Hematopoietic multipotent progenitor cell treated with erythropoietin and hydrocortisone succinate and interleukin-3 and kit ligand, for 8 days (in vitro differentiated cells): ENCODE data around the gene SCAF4.
"Not testable (repeated sequence)": the region's sequence is repeated elsewhere in the genome, so short reads cannot be mapped to it uniquely, and the experiment has no call there.

Source experiments
- DNase-seq: peaks from one replicate; pipeline ENCODE4 v3.0.0-alpha.2; 2015

Gene SCAF4

DNA sequence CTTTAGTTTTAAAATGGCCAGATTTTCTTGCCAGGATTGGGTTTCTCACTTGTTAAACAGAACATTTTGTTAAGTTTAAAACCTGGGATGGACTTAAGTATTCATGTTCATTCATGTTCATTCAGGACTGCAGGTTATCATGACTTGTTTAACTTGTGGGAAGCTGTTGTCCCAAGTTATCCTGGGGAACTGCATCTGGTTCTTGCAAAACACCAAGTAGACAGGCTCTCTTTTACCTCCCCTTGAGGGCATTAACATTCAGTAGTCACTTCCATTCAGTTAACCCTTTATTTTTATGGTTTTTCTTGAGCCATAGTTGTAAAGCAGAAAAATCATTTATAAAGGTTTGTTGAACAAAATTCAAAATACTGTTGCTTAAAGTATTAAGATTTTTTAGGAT lies 64.3 kb downstream of the SCAF4 start:
- no peak for DNase-seq

DNA sequence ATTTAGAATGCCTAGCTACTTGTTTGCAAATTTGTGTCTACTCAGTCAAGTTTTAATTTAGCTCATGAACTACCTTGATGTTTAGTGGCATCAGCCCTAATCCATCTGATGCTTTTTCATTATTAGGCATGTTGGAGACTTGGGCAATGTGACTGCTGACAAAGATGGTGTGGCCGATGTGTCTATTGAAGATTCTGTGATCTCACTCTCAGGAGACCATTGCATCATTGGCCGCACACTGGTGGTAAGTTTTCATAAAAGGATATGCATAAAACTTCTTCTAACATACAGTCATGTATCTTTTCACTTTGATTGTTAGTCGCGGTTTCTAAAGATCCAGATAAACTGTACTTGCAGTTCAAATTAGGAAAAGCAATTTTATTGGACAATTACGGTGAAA lies 64.8 kb downstream of the SCAF4 start:
- no peak for DNase-seq

DNA sequence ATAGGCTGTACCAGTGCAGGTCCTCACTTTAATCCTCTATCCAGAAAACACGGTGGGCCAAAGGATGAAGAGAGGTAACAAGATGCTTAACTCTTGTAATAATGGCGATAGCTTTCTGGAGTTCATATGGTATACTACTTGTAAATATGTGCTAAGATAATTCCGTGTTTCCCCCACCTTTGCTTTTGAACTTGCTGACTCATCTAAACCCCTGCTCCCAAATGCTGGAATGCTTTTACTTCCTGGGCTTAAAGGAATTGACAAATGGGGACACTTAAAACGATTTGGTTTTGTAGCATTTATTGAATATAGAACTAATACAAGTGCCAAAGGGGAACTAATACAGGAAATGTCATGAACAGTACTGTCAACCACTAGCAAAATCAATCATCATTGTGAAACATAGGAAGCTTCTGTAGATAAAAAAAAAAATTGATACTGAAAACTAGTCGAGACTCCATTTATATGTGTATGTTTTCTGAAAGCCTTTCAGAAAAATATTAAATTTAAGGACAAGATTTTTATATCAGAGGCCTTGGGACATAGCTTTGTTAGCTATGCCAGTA lies 65.4 kb downstream of the SCAF4 start:
- DNase-seq: no peak

DNA sequence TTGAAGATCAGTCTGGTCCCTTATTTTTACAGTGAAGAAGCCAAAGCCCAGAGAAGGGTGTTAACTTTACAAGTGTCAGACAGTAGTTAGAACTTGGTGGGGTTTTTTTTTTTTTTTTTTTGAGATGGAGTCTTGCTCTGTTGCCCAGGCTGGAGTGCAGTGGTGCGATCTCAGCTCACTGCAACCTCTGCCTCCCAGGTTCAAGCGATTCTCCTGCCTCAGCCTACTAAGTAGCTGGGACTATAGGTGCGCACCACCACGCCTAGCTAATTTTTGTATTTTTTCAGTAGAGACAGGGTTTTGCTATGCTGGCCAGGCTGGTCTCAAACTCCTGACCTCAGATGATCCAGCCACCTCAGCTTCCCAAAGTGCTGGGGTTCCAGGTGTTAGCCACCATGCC lies 66.0 kb downstream of the SCAF4 start:
- DNase-seq: not testable (repeated sequence)

DNA sequence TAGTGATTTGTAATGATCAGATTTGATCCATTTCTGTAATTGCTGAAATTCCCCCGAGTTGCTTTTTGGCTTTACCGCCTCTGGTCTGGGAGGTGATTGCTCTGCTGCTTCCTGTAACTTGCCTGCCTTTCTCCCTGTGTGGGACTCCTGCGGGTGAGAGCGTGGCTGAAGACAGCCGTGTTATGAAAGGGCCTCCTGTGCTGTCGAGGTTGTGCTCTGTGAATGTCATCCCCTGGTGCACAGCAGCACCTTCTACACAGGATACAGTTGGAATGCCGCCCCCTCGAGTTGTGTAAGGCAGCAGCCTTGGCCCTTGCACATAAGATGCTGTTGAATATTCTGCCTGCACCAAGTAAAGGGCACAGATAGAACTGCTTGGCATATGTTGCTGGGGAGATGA lies 66.5 kb downstream of the SCAF4 start:
- DNase-seq: no peak

DNA sequence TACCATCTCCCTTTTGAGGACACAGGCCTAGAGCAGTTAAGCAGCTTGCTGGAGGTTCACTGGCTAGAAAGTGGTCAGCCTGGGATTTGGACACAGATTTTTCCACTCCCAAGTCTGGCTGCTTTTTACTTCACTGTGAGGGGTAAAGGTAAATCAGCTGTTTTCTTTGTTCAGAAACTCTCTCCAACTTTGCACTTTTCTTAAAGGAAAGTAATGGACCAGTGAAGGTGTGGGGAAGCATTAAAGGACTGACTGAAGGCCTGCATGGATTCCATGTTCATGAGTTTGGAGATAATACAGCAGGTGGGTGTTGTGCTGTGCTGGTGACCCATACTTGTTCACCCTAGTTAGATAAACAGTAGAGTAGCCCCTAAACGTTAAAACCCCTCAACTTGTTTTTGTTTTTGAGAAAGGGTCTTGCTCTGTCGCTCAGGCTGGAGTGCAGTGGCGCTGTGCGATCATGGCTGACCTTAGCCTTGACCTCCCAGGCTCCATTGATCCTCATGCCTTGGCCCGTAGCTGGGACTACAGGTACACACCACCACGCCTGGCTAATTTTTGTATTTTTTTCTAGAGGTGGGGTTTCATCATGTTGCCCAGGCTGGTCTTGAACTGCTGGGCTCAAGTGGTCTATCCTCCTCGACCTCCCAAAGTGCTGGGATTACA lies 68.2 kb downstream of the SCAF4 start:
- no peak for DNase-seq

DNA sequence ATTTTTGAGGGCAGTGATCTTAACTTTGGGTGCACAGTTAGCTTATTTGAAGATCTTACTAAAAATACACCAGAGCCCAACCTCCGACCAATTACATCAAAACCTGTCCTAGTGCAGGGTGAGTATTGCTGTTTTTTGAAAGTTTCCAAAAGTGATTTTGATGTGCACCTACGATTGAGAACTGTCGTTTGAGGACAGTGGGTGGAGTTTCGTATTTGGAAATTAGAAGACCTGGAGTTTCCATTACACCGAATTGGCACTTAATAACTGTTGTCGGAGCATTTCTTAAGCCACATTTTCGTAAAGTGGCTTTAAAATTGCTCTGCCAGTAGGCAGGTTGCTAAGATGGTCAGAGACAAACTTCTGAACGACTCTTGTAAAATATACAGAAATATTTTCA lies 71.3 kb downstream of the SCAF4 start:
- peak; percentile 27 for DNase-seq

DNA sequence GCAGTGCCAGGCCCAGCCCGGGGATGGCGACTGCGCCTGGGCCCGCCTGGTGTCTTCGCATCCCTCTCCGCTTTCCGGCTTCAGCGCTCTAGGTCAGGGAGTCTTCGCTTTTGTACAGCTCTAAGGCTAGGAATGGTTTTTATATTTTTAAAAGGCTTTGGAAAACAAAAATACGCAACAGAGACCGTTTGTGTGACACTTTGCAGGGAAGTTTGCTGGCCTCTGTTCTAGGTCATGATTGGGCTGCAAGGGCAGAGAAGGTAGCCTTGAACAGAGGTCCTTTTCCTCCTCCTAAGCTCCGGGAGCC lies 71.7 kb downstream of the SCAF4 start:
- peak; percentile 42 for DNase-seq

DNA sequence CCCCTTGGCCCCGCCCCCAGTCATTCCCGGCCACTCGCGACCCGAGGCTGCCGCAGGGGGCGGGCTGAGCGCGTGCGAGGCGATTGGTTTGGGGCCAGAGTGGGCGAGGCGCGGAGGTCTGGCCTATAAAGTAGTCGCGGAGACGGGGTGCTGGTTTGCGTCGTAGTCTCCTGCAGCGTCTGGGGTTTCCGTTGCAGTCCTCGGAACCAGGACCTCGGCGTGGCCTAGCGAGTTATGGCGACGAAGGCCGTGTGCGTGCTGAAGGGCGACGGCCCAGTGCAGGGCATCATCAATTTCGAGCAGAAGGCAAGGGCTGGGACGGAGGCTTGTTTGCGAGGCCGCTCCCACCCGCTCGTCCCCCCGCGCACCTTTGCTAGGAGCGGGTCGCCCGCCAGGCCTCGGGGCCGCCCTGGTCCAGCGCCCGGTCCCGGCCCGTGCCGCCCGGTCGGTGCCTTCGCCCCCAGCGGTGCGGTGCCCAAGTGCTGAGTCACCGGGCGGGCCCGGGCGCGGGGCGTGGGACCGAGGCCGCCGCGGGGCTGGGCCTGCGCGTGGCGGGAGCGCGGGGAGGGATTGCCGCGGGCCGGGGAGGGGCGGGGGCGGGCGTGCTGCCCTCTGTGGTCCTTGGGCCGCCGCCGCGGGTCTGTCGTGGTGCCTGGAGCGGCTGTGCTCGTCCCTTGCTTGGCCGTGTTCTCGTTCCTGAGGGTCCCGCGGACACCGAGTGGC lies 72.2 kb downstream of the SCAF4 start, which contains the start of gene SOD1:
Gene SOD1, plus strand, starts transcription at position 158 of the 723 bp plus-strand sequence. Its CDS starts 77 bp downstream, at position 235.
- DNase-seq: peak; percentile 93

DNA sequence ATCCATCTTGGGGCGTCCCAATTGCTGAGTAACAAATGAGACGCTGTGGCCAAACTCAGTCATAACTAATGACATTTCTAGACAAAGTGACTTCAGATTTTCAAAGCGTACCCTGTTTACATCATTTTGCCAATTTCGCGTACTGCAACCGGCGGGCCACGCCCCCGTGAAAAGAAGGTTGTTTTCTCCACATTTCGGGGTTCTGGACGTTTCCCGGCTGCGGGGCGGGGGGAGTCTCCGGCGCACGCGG lies 72.7 kb downstream of the SCAF4 start:
- no peak for DNase-seq

DNA sequence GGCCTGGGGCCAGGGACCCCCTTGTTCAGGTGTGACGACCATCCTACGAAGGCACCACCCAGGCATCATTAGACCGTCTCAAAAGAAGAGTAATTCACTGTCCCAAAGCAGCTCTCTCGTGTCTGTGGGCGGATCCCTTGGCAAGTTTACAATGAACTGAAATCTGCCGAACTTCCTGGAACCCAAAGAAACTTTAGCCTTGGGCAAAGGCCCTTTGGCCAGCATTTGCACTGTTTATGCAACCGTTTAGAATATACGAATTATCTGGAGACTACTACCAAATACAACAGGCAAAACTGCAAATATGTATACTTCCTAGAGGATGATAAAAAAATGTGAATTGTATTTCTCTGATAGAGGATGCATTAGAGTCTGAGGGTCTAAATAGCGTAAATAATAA lies 73.9 kb downstream of the SCAF4 start:
- peak; percentile 37 for DNase-seq

DNA sequence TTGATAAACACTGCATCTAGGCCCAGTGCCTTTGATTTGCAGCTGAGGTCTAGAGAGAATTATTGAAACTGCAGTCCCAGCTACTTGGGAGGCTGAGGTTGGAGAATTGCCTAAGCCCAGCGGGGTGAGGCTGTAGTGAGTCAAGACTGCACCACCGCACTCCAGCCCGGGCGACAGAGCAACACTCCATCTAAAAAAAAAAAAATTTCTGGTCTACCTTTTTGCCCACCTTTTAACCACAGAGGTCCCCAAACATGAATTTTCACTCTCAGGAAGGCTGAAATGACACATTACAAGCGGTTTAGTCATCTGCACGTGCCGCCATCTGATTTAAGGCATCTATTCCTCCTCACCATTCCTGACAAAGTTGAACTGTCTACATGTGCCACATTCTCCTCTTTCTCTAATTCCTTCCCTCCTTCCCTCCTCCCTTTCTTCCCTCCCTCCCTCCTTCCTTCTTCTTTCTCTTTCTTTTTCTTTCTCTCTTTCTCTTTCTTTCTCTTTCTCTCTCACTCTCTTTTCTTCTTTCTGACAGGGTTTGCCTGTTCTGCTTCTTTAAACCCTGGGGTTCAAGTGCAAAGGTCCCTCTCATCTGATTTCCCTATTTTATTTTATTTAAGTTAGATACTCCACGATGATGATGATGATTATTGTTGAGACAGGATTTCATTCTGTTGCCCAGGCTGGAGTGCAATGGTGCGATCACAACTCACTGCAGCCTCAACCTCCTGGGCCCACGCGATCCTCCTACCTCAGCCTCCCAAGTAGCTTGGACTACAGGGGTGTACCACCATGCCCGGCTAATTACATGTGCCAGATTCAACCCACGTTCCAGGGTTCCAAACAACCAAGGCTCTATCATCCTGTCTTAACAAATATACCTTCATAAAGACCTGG lies 75.5 kb downstream of the SCAF4 start:
- no peak for DNase-seq

DNA sequence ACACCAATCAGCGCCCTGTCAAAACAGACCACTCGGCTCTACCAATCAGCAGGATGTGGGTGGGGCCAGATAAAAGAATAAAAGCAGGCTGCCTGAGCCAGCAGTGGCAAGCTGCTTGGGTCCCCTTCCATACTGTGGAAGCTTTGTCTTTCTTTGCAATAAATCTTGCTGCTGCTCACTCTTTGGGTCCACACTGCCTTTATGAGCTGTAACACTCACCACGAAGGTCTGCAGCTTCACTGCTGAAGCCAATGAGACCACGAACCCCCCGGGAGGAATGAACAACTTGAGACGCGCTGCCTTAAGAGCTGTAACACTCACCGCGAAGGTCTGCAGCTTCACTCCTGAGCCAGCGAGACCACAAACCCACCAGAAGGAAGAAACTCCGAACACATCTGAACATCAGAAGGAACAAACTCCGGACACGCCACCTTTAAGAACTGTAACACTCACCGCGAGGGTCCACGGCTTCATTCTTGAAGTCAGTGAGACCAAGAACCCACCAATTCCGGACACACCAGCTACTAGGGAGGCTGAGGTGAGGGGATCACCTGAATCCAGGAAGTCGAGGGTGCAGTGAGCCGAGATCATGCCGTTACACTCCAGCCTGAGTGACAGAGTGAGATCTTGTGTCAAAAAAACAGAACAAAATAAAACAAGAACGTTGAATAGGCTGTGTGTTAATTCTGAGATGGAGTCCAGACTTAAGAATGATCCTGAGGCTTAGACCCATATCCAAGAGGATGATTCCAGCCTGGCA lies 76.9 kb downstream of the SCAF4 start:
- DNase-seq: not testable (repeated sequence)

DNA sequence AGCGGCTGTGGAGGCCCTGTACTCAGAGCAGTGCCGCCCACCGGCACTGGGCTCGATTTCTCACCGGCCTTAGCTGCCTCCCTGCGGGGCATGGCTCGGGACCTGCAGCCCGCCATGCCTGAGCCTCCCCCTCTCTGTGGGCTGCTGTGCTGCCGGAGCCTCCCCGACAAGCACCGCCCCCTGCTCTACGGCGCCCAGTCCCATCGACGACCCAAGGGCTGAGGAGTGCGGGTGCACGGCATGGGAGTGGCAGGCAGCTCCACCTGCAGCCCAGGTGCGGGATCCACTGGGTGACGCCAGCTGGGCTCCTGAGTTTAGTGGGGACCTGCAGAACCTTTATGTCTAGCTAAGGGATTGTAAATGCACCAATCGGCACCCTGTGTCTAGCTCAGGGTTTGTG lies 77.6 kb downstream of the SCAF4 start:
- DNase-seq: no peak

DNA sequence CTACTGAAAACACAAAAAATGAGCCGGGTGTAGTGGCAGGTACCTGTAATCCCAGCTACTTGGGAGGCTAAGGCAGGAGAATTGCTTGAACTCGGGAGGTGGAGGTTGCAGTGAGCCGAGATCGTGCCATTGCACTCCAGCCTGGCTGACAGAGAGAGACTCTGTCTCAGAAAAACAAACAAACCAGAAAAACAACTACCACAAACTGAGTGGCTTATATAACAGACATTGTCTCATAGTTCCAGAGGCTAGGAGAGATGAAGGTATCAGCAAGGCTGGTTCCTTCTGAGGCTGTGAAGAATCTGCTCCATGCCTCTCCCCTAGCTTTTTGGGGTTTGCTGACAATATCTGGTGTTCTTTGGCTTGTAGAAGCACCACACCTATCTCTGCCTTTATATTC lies 80.4 kb downstream of the SCAF4 start:
- DNase-seq: not testable (repeated sequence)

DNA sequence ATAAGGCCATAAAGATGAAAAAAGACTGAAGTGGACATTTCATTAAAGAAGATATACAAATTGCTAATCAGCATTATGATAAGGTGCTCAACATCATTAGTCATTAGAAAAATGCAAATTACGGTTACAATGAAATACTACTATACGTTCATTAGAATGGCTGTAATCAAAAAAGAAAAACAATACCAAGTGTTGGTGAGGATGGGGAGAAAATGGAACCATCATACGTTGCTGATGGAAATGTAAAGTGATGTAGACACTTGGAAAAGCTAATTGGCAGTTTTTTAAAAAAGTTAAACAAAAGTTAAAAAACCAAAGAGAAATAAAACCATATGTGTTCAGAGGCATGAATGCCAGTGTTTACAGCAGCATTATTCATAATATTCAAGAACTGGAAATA lies 81.0 kb downstream of the SCAF4 start:
- DNase-seq: no peak

DNA sequence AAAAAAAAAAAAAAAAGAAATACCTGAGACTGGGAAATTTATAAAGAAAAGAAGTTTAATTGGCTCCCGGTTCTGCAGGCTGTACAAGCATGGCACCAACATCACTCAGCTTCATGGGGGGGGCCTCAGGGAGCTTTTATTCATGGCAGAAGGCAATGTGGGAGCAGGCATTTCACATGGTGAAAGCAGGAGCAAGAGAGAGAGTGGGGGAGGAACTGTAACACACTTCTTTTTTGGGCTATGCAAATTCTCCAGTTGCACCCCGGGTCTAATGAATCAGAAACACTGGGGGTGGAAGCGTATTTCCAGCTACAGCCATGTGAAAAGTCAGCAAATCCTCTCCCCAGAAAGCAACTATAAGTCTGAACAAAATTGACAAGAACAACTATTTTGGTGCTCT lies 84.3 kb downstream of the SCAF4 start:
- no peak for DNase-seq

DNA sequence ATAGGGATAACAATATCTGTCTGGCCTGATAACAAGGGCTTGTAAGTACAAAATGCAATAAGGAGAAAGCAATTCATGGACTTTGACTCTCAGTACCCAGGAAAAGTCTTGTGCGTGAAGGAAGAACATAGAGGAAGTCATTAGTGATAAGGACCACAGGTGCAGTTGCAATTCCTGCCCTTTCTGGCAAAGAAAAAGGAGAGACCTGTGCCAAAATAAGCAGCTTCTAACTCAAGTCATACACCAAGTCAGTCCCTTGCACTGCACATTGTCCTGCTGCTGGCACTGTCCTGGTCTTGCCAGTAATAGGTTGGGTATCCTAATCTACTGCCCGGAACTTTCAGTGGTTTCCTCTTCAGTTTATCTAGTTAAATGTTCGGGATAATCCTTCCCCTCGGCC lies 87.3 kb downstream of the SCAF4 start:
- no peak for DNase-seq

DNA sequence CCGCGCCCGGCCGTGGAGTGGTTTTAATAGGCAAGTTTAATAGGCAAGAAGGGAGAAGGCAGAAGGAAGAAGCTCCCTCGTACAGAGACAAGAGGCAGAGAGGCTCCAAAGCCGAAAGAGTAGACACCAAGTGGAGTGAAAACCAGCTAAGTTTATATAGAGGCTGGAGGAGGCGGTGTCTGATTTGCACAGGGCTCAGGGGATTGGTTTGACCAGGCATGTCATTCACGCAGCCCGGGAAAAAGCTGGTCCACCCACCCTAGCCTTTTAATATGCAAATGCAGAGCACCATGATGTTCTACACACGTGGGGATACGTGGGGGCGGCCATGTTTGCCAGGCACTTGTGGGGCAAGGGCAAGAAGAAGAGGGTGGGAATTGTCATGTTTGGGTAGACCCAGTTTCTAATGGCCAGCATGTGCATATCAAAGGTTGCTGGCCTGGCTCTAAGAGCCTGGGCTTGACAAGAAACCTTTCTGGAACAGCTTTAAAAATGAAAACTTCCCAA lies 90.4 kb downstream of the SCAF4 start:
- DNase-seq: no peak

DNA sequence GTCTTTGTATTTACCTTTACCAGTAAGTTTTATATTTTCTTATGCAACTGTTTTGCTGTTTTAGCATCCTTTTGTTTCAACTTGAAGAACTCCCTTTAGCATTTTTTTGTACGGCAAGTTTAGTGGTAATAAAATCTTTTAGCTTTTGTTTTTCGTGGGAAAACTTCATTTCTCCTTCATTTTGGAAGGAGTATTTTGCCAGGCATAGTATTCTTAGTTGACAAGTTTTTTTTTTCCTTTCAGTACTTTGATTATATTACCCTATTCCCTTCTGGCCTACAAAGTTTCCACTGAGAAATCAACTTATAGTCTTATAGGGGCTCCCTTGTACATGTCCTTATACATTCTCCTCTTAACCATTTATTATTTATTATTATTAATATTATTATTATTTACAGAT lies 95.0 kb downstream of the SCAF4 start:
- DNase-seq: no peak

DNA sequence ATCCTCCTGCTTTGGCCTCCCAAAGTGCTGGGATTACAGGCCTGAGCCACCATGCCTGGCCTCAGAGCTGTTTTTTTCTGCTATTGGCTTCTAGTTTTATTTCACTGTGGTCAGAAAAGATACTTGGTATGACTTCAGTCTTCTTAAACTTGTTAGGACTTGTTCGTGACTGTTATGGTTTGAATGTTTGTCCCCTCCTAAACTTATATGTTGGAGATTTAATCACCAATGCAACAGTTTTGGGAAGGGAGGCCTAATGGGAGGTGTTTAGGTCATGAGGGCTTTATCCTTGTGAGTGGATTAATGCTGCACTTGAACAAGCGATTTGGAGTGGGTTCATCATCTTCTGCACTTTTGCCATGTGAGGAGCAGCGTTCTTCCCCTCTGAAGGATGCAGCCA lies 96.9 kb downstream of the SCAF4 start:
- no peak for DNase-seq

DNA sequence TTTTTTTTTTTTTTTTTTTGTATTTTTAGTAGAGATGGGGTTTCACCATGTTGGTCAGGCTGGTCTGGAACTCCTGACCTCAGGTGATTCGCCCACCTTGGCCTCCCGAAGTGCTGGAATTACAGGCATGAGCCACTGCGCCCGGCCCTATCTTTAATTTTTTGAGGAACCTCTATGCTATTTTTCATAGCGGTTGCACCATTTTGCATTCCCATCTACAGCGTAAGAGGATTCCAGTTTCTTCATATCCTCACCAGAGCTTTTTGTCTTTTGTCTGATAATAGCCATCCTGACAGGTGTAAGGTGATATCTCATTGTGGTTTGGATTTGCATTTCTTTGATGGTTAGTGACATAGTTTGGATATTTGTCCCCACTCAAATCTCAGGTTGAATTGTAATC lies 100.0 kb downstream of the SCAF4 start:
- DNase-seq: not testable (repeated sequence)
